Hepatocyte (in vitro differentiated cells): ENCODE measurements around the gene STYK1.

Experiments used
- CTCF ChIP-seq: fragments of 200-600 bp; sonication (generic); IDR thresholded peaks from 2 replicates; pipeline ENCODE4 v1.5.1; 2016; ENCODE audit warnings: antibody characterized with exemption, mild to moderate bottlenecking; ENCODE audit not compliant: poor library complexity
- EZH2 ChIP-seq: fragments of 200-600 bp; sonication (generic); IDR thresholded peaks from 2 replicates; pipeline ENCODE4 v1.6.1; 2016; ENCODE audit warnings: antibody characterized with exemption, mild to moderate bottlenecking, borderline replicate concordance

GRCh38 chr12:10709808-10710207 lies 36.0 kb upstream of the STYK1 start:
- TF ChIP-seq EZH2 (no peak), CTCF (no peak)
